EH (cell line): ENCODE data around the gene HAPSTR1.
A peak's percentile ranks its signal among the peaks of the same experiment; 100 is the strongest.

Experiments used
- DNase-seq: peaks from one replicate; pipeline ENCODE4 v3.0.0-alpha.2; 2015; ENCODE audit warnings: low read depth

The HAPSTR1 gene

GRCh38 chr16:9124444-9124843 is 33.0 kb downstream of the HAPSTR1 start:
- DNase-seq: no peak

DNA sequence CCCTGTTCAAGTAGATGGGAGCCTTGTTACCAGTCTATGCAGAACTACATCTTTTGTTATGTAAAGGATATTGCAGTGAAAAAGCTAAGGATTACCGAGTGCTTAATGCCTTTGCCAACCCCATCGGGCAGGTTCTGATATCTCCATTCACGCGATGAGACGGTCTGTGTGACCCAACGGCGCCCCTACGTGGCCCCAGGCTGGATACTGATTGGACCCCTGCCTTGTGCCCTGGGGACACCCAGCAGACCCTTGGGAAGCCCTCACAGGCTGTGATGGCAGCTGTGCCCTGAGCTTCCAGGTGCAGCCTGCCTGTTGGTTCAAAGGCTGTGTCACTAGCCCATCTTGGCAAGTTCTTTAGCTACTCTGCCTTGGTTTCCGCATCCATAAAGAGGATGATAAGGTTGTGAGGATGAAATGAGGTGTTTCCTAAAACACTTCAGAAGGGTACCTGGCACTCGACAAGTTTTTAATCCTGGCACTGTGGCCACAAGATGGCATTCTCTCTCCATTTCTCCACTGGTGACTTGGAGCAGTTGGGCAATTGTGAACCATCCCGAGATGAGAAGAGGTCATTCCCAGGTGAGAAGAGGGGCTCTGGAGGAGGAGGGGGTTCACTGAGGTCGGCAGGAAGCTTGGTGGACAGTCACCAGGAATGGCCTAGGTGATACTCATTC is 33.6 kb downstream of the HAPSTR1 start:
- DNase-seq: no peak

DNA sequence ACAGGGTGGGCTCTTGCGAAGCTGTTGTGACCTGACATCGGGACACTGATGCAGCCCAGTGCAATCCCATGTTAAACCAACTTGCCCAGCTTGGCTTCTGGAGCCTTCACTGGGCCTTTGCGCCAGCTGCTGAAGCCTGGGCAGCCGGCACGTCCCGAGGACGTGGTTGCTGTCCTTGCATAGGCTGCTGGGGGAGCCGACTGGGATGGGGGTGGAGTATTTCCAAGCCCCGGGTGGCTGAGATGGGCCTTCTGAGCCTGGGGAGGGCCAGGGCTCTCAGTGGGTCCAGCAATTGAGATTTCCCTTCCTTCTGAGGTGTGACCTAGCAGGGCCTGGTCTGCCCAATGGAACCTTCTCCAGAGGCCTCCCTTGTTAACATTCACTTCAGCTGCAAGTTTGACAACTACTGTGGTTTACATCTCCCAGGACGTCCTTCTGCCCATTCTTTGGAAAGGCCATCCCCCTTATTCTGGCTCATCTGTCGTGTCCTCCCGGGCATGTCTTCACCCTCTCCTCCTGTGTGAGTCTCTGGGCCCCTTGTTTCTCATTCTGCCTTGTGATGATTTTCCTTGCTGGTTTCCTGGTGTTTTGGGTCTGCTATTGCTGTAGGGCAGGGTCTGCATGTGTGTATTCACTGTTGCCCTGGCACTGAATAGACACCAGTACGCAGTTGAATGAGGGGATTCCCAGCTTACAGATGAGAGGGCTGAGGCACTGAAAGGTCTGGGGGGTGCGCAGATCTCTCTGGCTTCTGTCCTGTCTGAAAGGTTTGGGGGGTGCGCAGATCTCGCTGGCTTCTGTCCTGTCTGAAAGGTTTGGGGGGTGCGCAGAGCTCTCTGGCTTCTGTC is 34.4 kb downstream of the HAPSTR1 start:
- DNase-seq: no peak

- no peak for DNase-seq
These were observed 35.2 kb downstream of the HAPSTR1 start for GRCh38 chr16:9126609-9127008.

DNA sequence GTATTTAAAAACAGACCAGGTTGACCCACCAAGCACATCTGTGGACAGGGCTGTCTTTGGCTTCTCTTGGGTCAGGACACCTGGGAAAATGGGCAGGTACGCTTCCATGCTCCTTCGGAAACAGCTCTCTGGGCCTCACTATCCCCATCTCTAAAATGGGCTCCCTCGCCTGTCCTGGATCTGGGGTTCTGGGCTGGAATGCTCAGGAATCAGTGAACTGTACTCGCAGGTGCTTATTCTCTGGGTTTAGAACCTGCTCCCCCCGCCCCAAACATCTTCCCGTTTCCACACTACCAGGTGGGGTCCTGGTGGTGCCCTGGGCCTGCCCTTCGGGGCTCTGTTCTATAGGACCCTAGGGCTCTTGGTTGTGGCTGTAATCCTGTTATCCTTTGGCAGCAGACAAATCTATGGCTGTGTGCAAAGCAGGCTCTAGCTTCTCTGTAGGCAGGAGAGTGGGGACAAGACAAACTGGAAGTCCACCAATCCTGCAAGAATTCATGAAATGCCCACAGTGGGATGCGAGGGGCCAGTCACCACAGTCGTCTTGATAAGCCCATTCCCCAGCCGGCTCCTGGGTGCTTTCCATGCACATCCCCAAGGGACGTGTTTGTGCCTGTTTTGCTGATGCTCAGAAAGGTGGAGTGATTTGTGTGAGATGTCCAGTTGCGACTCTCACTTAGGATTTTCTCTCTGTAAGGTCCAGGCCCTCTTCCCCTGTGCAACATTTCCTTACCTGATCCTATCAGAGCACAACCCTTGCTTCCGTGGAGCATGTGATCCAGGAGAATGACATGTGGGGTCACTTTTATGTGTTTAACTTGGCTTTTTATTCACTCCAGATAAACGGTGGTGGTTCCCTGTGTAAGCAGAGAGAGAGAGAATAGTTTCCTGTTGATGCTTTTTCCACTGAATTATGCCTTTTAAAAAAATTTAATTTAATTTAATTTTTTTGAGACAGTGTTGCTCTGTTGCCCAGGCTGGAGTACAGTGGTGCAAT is 37.2 kb downstream of the HAPSTR1 start:
- DNase-seq: no peak

- no peak for DNase-seq
These were observed 42.9 kb downstream of the HAPSTR1 start for GRCh38 chr16:9134306-9134705.

GRCh38 chr16:9134739-9135138 is 43.3 kb downstream of the HAPSTR1 start:
- peak; percentile 62 for DNase-seq

- no peak for DNase-seq
These were observed 44.4 kb downstream of the HAPSTR1 start for GRCh38 chr16:9135797-9136196.

DNA sequence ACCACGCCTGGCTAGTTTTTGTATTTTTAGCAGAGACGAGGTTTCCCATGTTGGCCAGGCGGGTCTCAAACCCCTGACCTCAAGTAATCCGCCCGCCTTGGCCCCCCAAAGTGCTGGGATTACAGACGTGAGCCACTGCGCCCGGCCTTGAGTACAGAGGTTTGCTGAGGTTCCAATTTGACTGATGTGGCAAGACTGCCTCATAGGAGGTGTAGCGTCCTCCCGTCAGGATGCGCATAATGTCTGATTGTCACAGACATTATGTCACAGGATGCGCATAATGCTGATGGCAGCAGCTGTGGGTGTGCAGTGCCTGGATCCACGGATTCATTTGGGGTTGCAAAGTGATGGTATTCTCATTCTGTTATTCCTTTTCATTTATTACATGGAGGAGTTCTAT is 45.2 kb downstream of the HAPSTR1 start:
- DNase-seq: no peak

DNA sequence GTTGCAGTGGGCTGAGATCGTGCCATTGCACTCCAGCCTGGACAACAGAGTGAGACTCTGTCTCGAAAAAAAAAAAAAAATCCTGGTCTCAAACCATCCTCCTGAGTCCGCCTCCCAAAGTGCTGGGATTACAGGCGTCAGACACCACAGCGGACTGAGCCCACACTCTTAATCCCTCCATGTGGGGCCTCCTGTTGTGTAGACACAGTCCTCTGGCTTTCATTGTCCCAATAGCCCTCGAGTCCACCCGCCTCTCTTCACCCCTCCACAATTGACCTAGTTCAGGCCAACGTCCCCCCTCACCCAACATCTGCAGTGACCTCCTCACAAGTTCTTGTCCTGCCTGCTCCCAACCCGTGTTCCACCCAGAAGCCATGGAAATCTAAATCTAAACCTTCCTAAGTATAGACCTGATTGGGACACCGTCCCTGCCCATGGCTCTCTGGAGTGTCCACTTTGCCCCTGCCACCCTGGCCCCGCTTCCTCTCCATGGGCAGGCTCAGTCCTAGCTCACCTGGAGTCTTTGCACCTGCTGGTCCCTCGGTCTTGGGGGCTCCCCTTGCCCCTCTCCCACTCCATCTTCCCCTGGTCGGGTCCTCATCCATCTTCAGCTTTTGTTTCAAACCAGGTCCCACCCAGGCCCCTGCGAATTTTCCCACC is 46.7 kb downstream of the HAPSTR1 start:
- DNase-seq: no peak

GRCh38 chr16:9138731-9139501 is 47.5 kb downstream of the HAPSTR1 start:
- DNase-seq: peak; percentile 63

DNA sequence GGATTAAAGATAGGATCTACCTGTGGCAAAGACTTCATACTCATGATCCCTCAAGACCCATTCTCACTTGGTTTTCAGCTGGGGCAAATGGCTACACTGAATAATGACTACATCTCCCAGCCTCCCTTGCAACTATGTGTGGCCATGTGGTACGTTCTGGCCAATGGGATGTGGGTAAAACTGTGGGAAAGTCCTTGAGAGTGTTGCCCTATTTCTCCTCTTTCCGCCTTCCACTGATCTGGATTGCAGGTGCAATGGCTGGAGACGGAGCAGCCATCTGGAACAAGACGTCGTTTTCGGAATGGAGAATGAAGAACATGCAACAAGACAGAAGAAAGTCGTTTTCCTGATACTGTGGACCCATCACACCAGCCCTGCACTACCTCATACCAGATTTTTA is 48.5 kb downstream of the HAPSTR1 start:
- peak; percentile 54 for DNase-seq
